HG02970 (cell line): ENCODE data around the gene TMEM72.

Experiments
- ATAC-seq: cut with Tn5 transposase; IDR thresholded peaks from one replicate; pipeline ENCODE4 v1.9.1; 2021; ENCODE audit warnings: mild to moderate bottlenecking, moderate library complexity, moderate number of reproducible peaks; ENCODE audit not compliant: unreplicated experiment, low FRiP score

TMEM72 gene

GRCh38 chr10:44914891-44915290, 3.8 kb downstream of the TMEM72 start:
- ATAC-seq: no peak

GRCh38 chr10:44916429-44916828, 5.3 kb downstream of the TMEM72 start:
- no peak for ATAC-seq

DNA sequence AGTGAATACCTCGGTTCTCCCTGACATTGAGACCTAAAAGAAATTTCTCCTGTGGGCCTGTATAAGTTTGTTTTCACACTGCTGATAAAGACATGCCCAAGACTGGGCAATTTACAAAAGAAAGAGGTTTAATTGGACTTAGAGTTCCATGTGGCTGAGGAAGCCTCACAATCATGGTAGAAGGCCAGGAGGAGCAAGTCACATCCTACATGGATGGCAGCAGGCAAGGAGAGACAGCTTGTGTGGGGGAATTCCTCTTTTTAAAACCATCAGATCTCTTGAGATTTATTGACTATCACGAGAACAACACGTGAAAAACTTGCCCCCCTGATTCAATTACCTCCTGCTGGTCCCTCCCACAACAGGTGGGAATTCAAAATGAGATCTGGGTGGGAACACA, 6.7 kb downstream of the TMEM72 start:
- ATAC-seq: no peak

DNA sequence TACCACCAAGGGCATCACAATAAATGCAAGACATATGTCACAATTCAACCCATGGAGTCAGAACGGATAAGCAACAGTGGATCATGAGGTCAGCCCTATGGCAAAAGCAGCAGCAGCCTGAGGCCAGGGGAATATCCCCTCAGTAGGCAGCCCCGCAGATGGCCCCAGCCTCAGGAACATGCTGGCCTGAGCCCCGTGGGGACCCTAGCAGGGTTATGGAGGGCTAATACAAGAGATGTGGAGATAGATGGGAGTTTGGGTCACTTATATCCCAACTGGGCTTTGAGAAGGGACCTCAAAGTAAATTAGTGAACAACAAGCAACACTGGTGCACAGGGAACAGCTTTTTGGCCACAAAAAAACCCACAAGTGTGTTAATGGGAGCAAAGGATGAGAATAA, 9.1 kb downstream of the TMEM72 start:
- no peak for ATAC-seq

- ATAC-seq: no peak
Measured at GRCh38 chr10:44921061-44921460, 9.9 kb downstream of the TMEM72 start.

DNA sequence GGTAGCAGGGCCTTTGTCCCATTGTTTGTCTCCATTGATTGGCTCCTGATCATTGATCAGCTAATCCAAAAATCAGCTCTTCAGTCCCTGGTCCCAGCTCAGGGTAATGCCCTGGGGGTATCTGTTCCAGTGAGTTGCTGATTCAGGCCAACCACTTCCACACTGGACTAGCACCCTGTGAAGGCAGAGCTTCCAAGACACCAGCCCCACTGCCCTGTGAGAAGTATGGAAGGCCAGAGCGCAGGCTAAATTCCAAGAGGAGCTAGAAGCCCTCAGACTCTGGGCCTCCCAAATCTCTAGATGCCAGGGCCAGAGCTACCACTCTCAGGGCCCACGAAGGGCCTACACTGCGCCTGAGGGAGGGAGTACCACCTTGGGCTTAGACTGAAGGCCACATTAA, 10.4 kb downstream of the TMEM72 start:
- ATAC-seq: no peak

- no peak for ATAC-seq
Measured at GRCh38 chr10:44922021-44922420, 10.9 kb downstream of the TMEM72 start.

DNA sequence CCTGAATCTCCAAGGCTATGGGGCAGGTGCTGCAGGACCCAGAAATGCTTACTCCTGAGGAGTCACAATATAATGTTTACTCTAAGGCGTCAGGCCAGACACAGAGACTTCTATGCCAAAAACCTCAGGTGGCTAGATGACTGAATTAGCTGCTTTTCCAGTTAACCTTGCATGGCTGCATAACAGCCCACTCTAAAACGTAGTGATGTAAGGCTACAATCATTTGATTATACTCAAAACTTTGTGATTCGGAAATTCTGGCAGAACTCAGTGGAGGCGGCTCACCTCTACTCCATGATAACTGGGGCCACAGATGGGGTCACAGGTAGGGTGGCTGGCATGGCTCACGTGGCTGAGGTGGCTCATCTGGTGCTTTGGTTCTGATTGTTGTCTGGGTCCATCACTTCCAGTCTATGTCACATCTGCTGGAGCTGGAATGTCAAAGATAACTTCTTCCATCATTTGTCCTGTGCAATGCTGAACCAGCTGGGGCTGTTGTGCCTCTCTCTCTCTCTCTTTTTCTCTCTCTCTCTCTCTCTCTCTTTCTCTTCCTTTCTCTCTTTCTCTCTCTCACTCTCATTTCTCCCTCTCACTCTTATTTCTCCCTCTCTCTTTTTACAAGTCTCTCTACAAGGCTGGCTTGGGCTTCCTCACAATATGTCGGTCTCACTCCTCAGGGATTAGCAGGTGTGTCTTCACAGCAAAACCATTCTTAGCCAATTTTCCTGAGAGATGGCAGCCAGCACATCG, 11.8 kb downstream of the TMEM72 start:
- ATAC-seq: no peak

- no peak for ATAC-seq
Measured at GRCh38 chr10:44923611-44924010, 12.5 kb downstream of the TMEM72 start.

- ATAC-seq: no peak
Measured at GRCh38 chr10:44924261-44925040, 13.3 kb downstream of the TMEM72 start.

GRCh38 chr10:44925224-44925623, 14.1 kb downstream of the TMEM72 start:
- no peak for ATAC-seq

- no peak for ATAC-seq
Measured at GRCh38 chr10:44925811-44926750, 14.9 kb downstream of the TMEM72 start.

GRCh38 chr10:44926751-44927351, 15.7 kb downstream of the TMEM72 start:
- no peak for ATAC-seq

GRCh38 chr10:44927352-44927751, 16.2 kb downstream of the TMEM72 start:
- no peak for ATAC-seq

GRCh38 chr10:44928462-44928861, 17.3 kb downstream of the TMEM72 start:
- no peak for ATAC-seq

GRCh38 chr10:44929356-44930255, 18.5 kb downstream of the TMEM72 start:
- ATAC-seq: no peak

DNA sequence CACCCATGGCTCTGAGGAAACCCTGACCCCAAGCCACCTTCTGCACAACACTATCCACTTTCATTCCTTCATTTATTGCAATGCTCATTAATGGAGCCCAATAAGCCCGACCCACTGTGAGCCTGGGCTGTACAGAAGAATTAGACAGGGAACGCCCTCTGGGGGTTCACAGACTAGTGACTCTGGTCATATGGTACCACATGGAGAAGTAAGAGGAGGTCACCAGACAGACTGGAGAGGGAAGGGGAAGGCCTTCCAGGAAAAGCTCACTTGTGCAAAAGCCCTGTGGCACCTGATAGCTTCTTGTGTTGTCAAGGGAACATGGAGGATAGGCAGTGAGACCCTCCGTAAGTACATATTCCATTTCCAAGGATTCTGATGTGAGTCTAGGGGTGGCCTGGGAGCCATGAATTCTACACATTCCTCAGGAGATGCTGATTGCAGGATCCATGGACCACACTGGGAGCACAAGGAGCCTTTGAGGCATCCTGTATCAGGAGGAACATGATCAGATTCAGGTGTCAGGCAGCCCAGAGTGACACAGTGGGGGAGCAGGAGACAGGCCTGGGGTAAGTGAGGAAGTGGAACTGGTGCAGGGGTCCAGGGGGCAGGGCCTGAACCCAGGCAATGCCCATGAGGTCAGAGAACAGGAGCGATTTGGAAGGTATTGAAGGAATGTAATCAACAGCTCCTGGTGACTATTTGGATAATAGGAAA, 19.9 kb downstream of the TMEM72 start:
- ATAC-seq: no peak

- ATAC-seq: no peak
Measured at GRCh38 chr10:44931621-44932516, 20.7 kb downstream of the TMEM72 start.
